ENCODE measurements around the gene PGAM5. TPM values are rescaled to one million over a fixed set of nuclear protein-coding genes. Genes with fewer than 3 reads are reported as not detected.
"Not testable (repeated sequence)": the region's sequence is repeated elsewhere in the genome, so short reads cannot be mapped to it uniquely, and the experiment has no call there.

The PGAM5 gene
- total RNA-seq, 1 donor from 2014 or later = 25.2 TPM

DNA sequence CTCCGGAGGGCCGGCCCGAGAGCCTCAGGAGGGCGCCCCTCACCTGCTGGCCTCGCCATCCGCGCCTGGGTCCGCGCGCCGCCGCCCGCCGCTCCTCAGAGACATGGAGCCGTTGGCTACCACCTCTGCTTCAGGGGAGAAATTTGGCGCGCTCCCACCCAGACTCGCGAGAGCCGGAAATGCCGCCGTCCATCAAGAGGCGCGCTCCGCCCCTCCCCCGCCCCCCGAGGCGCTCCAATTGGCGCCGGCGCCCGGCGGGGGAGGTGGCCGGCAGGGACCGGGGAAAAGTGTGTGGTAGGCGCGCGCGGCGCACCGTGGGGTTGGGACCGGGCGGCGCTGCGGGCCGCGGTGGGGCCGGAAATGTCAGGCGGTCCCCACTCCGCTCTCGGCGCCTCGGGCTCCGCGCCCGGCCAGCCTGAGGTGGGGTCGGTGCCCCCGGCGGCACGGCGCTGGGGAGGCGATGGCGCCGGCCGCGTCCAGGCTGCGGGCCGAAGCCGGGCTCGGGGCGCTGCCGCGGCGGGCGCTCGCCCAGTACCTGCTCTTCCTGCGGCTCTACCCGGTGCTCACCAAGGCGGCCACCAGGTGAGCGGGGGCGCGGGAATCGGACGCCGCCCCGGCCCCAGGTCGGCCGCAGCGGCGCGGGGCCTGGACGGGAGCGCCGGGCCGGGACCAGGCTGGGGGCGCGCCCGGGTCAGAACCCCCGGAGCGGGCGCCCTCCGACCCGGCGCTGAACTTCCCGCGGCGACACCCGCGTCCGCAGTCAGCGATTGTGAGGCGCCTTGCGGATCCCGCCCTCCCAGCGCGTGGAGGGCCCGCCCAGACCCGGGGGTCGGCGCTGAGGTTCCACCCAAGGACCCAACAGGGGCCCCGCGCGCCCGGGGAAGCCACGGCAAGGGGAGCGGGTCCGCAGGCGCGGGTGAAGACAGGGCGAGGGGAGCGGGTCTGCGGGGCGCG is 23.2 kb upstream of the PGAM5 start, which contains the start of the genes POLE and PXMP2:
TSS of gene POLE (minus strand) at position 132 of the 954 bp plus-strand sequence. CDS start at position 105, 27 bp downstream.
TSS of gene PXMP2 (plus strand) at position 377 of the 954 bp plus-strand sequence. CDS start at position 461, 84 bp downstream.
- DNase-seq (ENCODE audit: low spot score) (peak; percentile 97), ATAC-seq (peak; percentile 92)

- peak; percentile 68 for ATAC-seq
- peak; percentile 91 for DNase-seq (ENCODE audit: low spot score)
These were observed 21.4 kb upstream of the PGAM5 start for GRCh38 chr12:132689227-132689626.

- ATAC-seq (no peak), DNase-seq (ENCODE audit: low spot score) (no peak)
These were observed 20.5 kb upstream of the PGAM5 start for GRCh38 chr12:132690112-132690511.

DNA sequence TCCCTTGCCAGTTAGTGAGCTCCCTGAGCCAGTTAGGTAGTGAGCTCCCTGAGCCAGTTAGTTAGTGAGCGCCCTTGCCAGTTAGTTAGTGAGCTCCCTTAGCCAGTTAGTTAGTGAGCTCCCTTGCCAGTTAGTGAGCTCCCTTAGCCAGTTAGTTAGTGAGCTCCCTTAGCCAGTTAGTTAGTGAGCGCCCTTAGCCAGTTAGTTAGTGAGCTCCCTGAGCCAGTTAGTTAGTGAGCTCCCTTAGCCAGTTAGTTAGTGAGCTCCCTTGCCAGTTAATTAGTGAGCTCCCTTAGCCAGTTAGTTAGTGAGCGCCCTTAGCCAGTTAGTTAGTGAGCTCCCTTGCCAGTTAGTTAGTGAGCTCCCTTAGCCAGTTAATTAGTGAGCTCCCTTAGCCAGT is 18.6 kb upstream of the PGAM5 start:
- not testable (repeated sequence) for ATAC-seq; DNase-seq (ENCODE audit: low spot score)

- ATAC-seq; DNase-seq (ENCODE audit: low spot score): not testable (repeated sequence)
These were observed 15.8 kb upstream of the PGAM5 start for GRCh38 chr12:132694888-132695287.

DNA sequence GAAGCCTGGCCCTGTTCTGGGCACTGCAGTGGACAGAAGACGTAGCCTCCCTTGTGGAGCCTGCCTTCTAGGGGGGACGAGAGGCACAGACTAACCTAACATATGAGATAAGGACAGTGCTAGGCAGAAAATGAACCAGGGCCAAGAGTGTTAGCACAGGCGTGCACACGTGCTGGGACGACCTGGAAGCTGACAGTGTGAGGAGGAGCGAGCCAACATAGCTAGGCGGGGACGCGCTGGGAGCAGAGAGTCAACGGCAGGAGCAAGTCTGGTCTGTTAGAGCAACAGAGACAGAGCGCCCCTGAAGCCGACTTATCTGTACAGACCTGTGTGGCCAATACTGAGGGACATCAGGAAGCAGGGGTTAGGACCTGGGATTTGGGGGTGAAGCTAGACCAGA is 15.2 kb upstream of the PGAM5 start:
- peak; percentile 95 for ATAC-seq
- peak; percentile 89 for DNase-seq (ENCODE audit: low spot score)

- no peak for DNase-seq (ENCODE audit: low spot score)
- ATAC-seq = no peak
These were observed 12.3 kb upstream of the PGAM5 start for GRCh38 chr12:132698341-132698740.

- peak; percentile 15 for ATAC-seq
These were observed 10.3 kb upstream of the PGAM5 start for GRCh38 chr12:132700212-132700822.

DNA sequence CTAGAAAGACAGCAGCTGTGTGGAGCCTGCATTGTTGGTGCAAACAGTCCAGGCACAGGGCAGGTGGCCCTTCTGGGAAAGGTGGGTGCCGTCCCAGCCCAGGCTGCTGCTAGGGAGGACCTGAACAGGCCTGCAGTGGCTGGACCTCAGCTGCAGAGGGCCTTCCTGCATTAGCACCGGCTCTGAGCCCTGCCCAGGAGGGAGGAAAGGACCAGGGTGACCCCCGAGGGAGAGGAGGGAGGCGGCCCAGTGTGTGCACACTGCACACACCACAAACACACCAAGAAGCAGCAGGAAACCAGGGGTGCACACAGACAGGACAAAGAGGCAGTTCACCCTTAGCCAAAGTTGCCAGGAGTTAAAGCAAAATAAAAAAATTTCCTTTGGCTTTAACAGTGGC is 8.0 kb upstream of the PGAM5 start:
- ATAC-seq (no peak), DNase-seq (ENCODE audit: low spot score) (no peak)

More at GRCh38 chr12:132700212-132700822, 10.3 kb upstream of the PGAM5 start:
- DNase-seq (ENCODE audit: low spot score) = no peak

DNA sequence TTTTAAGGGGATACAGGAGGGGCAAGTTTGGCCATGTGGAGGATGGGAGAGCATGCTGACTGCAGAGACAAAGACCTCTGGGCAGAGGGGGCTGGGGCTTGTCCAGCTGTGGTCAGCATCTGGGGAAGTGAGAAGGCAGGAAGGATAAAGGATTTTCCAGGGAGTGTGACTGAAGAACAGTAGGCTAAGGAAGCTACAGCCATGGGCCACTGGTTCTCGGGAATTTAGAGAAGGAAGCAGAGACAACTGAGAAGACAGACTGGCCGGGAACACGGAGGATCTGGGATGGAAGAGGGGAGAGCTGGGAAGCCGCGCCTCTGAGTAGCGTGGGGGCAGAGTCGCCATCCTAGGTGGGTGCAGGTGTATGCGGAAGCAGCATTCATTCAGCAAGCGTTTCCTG is 7.0 kb upstream of the PGAM5 start:
- DNase-seq (ENCODE audit: low spot score) (no peak), ATAC-seq (no peak)

DNA sequence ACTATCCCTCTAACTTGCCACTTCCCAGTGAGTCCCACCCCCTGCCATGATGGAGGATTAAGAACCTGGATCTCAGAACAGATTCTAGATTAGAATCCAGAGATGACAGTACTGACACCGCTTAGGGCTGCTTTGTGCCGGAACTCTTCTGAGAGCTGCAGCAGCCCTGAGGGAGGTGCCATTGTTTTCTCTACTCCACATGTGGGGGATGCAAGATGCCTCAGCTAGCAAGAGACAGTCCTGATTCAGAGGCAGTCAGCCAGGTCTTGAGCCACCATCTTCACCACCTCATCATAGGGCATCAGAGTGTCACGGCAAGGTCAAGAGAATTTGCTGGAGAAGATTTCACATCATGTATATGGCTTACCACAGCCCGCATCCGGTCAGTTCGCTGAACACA is 3.4 kb upstream of the PGAM5 start:
- ATAC-seq (no peak), DNase-seq (ENCODE audit: low spot score) (no peak)

- DNase-seq (ENCODE audit: low spot score) (no peak), ATAC-seq (no peak)
These were observed 2.5 kb upstream of the PGAM5 start for GRCh38 chr12:132708150-132708549.

DNA sequence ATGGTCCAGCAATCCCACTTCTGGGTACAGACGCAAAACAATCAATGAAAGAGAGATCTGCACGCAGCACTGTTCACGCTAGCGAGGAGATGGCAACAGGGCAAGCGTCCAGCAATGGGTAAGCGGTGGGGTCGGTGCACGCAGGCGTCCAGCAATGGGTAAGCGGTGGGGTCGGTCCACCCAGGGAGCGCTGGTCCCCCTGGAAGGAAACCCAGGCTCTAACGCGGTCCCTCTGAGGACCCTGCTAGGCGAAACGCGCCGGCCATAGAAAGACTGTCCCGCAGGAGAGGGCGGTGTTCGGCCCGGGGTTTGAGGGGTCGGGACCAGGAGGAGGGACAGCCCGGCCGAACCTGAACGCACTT is 618 bp upstream of the PGAM5 start:
- peak; percentile 51 for ATAC-seq
- DNase-seq (ENCODE audit: low spot score) = peak; percentile 62

DNA sequence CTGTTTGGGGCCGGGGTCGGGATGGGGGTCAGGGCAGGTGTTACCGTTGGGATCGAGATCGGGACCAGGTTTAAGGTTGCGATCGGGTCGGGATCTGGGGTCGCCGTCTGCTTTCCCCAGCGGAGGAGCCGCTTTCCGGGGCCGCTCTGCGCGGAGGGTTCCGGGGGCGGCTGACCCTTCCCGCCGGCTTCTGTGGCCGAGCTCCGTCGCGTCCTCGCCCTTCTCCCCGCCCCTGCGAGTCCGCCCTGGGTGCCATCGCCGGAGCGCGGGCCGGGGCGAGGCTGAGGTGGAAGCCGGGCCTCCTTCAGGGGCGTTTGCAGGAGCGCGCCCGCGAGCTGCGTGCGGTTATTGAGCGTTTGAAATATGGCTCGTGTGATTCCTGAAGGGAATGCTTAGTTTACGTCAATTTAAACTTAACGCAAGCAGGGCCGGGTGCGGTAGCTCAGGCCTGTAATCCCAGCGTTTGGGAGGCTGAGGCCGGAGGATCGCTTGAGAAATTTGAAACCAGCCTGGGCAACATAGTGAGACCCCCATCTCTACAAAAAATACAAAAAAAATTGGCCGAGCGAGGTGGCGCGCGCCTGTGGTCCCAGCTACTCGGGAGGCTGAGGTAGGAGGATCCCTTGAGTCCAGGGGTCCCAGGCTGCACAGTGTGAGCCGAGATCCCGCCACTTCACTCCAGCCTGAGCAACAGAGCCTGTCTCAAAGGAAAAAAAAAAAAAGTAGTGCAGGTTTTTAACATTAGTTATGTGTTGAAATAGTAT is 620 bp downstream of the PGAM5 start:
- DNase-seq (ENCODE audit: low spot score) = peak; percentile 58
- peak; percentile 3 for ATAC-seq

GRCh38 chr12:132713123-132713522 is 2.5 kb downstream of the PGAM5 start:
- ATAC-seq = no peak
- DNase-seq (ENCODE audit: low spot score) = no peak

GRCh38 chr12:132715874-132716273 is 5.2 kb downstream of the PGAM5 start:
- DNase-seq (ENCODE audit: low spot score) (peak; percentile 79), ATAC-seq (peak; percentile 75)

DNA sequence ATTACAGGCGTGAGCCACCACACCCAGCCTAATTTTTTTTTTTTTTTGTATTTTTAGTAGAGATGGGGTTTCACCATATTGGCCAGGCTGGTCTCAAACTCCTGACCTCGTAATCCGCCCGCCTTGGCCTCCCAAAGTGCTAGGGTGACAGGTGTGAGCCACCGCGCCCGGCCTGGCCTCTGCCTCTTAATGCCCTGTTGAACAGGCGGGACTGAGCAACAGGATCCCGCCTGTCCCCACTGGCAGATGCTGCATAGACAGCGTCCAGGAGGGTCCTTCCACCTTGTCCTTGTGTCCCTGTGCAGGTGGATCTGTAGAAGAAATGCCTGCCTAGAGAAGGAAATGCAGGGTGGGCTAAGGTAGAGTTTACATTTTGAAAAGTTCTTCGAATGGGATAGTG is 5.7 kb downstream of the PGAM5 start:
- DNase-seq (ENCODE audit: low spot score) (no peak), ATAC-seq (no peak)

GRCh38 chr12:132717011-132717410 is 6.4 kb downstream of the PGAM5 start:
- DNase-seq (ENCODE audit: low spot score) (no peak), ATAC-seq (no peak)

DNA sequence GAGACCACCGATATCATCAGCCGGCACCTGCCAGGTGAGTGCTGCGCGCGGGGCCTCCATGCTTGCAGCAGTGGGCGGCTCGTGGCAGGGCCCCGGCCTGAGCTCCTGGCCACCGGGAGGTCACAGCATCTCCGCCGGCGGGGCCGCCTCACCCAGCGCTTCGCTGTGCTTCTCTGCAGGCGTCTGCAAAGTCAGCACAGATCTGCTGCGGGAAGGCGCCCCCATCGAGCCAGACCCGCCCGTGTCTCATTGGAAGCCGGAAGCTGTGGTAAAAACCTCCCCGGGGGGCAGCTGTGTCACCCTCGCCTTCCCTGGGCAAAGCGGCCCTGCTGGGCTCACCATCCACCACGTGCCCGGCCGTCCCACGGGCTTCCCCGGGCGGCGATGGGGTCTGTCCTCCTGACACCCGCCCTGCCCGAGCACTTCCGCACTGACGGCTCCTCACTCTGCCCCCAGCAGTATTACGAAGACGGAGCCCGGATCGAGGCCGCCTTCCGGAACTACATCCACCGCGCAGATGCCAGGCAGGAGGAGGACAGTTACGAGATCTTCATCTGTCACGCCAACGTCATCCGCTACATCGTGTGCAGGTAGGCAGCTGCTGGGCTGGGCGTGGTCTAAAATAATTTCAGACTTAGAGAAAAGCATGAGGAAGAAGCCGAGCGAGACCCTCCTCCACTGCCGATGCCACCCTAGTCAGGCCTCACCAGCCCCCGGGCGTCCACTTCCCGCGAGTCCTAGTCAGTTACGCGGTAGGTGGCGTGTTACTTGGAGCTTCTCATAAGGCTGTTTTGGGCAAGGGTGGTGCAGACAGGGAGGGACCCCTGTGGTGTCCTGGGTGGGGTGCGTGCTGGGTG is 7.1 kb downstream of the PGAM5 start:
- ATAC-seq = no peak
- DNase-seq (ENCODE audit: low spot score) = no peak

- no peak for DNase-seq (ENCODE audit: low spot score)
- ATAC-seq = no peak
These were observed 8.0 kb downstream of the PGAM5 start for GRCh38 chr12:132718644-132719043.

All from left lobe of liver (tissue), 2 donors.